HG03457 (cell line): ENCODE data around the gene MAP3K4.

Source experiments
- ATAC-seq: cut with Tn5 transposase; IDR thresholded peaks from one replicate; pipeline ENCODE4 v1.9.1; 2021; ENCODE audit warnings: moderate number of reproducible peaks; ENCODE audit not compliant: unreplicated experiment

The MAP3K4 gene, protein sequence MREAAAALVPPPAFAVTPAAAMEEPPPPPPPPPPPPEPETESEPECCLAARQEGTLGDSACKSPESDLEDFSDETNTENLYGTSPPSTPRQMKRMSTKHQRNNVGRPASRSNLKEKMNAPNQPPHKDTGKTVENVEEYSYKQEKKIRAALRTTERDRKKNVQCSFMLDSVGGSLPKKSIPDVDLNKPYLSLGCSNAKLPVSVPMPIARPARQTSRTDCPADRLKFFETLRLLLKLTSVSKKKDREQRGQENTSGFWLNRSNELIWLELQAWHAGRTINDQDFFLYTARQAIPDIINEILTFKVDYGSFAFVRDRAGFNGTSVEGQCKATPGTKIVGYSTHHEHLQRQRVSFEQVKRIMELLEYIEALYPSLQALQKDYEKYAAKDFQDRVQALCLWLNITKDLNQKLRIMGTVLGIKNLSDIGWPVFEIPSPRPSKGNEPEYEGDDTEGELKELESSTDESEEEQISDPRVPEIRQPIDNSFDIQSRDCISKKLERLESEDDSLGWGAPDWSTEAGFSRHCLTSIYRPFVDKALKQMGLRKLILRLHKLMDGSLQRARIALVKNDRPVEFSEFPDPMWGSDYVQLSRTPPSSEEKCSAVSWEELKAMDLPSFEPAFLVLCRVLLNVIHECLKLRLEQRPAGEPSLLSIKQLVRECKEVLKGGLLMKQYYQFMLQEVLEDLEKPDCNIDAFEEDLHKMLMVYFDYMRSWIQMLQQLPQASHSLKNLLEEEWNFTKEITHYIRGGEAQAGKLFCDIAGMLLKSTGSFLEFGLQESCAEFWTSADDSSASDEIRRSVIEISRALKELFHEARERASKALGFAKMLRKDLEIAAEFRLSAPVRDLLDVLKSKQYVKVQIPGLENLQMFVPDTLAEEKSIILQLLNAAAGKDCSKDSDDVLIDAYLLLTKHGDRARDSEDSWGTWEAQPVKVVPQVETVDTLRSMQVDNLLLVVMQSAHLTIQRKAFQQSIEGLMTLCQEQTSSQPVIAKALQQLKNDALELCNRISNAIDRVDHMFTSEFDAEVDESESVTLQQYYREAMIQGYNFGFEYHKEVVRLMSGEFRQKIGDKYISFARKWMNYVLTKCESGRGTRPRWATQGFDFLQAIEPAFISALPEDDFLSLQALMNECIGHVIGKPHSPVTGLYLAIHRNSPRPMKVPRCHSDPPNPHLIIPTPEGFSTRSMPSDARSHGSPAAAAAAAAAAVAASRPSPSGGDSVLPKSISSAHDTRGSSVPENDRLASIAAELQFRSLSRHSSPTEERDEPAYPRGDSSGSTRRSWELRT (N-terminal part only)

GRCh38 chr6:160991406-160992060 is at the start of gene MAP3K4:
TSS of gene MAP3K4 (plus strand) at chr6:160991769. CDS start at chr6:160991932, 163 bp downstream.
- peak; percentile 62 for ATAC-seq

DNA sequence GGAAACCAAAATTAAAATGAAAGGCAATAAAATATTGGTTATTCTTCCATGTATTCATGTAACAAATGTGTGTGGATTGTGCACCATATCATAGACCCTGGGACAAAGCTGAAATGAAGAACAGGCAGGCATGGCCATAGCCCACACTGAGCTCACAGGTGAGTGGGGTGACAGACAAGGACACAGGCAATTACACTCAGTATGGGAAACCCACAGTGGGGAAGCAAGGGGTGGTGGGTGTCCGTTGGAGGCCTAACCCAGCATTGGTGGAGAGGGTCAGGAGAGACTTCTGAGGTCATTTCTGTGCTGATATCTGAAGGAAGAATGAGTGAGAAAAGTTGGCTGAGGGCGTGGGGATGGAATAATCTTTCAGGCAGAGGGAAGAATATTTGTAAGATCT is 47.6 kb upstream of the MAP3K4 start:
- ATAC-seq = no peak

GRCh38 chr6:160945516-160946177 is 45.9 kb upstream of the MAP3K4 start:
- no peak for ATAC-seq

DNA sequence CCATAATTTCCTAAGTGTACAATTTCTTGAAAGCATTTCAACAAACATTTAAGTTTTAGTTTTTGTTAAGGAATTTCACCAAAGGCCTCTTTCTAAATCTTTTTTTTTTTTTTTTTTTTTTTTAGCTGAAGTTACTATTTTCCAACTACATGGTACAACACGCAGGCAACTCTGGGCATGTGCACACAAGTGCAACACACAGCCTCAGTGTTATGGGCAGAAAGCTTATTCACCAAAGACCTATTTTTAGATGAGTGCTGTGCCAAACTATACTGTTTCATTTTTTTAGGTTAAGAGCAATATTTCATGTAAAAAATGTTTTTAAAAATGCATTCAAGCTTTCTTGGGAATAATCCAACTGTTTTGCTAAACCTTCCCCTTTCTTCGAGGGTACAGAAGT is 42.0 kb upstream of the MAP3K4 start:
- ATAC-seq = no peak

DNA sequence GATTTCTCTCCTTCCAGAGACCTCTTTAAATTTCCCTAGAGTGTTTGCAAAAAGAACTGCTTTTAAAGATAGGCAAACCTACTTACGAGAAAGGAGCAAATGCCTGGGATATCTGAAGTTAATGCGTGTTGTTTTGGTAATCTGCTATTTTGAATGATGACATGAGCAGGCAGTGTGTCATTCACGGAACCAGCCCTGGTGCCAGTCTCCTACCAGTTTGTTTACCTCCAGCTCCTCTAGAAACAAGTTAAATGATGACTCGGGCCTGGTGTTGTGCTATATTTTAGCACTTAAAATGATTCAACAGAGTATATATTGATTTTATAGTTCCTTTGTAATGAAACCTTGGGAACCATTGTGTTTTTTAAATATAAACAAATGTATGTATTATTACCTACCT is 41.1 kb upstream of the MAP3K4 start:
- ATAC-seq = no peak

DNA sequence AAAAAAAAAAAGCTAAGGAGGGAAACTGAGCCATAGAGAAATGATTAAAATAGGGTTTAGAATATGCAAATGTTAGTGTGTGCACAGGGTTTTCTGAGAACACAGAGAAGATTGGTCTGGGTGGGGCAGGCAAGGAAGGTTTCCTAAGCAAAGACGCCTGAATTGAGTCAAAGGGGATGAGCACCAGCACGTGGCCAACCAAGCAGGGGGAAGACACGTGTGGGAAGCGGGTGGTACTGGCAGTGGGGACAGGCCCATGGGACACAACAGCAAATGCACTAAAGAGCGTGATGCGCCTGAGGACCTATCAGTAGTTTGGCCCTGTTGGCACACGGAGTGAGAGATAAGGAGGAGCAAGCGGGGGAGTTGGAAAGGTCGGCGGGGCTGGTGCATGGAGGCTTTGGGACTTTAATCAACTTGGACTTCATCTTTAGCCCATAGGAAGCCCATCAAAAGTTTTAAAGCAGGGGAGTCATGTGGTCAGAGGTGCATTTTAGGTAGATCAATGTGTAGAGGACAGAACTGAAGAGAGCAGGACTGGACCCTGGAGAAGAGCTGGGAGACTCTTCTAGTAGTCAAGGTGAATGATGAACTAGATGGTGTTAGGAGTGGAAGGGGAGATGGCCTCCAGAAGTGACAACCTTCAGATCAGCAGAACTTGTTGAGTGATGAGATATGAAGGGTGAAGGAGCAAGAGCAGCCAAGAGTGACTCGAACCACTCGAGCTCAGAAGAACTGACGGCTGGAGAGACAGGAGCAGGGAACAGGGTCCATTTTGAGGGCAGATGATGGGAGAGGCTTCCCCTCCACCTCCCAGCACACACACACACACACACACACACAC is 40.2 kb upstream of the MAP3K4 start:
- no peak for ATAC-seq

DNA sequence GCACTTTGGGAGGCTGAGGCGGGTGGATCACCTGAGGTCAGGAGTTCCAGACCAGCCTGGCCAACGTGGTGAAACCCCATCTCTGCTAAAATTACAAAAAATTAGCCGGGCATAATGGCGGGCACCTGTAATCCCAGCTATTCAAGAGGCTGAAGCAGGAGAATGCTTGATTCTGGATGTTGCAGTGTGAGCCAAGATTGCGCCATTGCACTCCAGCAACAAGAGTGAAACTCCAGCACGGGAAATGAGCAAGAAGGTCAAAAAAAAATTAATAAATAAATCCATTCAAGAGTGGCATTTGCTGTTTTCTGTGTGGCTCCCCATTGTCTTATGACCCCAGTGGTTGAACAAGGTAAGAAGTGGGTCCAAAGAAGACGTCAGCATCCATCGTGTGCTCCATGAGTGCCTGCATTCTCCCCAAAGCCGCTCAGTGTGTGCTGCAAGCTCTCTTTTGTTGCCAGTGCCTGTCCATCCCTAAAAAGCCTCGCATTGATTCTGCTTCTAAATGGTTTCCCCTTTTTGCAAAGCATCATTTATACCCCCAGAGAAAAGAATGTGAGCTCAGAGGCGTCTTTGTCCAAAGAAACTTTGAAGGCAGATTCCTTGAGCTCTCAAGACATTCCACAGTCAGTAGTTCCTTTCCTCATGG is 38.8 kb upstream of the MAP3K4 start:
- ATAC-seq = no peak

- ATAC-seq = no peak
Observed at GRCh38 chr6:160955508-160956295, 35.9 kb upstream of the MAP3K4 start.

DNA sequence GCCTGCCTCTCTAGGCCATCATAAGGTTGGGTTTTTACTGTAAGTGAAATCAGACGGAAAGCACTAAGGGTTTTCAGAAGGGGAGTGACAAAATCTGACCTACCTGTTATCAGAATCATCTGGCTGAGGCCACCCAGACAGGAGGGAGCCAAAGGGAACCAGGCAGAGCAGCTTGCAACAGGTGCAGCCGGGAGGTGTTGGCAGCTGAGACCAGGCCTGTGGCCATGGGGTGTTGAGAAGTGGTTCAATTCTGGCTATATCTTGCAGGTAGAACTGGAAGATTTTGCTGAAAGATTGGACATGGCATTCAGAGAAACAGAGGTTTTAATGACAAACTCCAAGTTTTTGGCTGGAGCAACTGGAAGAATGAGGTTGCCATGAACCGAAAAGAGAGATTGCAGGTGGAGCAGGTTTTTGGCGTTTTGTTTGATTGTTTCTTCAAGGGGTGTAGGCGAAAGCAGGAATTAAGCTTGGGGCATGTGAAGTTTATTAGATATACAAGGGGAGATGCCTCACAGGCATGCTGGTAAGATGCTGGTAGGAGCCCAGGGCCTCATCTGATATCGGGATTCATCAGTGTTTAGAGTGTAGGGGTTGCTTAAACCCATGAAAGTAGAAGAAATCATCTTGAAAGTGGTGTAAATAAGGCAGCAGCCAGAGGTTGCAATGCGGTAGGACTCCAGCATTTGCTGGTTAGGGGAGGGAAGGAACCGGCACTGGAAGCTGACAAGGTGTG is 35.1 kb upstream of the MAP3K4 start:
- no peak for ATAC-seq

GRCh38 chr6:160959726-160960435 is 31.7 kb upstream of the MAP3K4 start:
- no peak for ATAC-seq

DNA sequence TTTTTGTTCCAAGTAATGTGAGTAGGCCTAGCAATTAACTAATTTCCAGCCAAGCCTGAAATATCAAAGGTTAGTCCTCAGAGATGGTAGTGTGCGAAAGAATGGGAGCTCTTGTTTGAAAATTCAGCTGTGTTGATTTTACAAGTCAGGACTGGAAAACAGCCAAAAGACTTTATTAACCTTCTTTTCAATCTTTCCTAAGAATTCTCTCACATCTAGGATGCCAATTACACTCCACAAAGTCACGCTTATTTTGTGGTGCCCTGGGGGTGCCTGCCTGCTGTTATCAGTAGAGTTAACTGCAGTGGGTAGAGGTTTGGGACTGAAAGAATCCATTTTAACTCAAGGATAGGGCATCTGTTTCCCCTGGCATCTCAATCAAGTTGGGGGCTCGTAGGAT is 30.7 kb upstream of the MAP3K4 start:
- ATAC-seq = no peak

- no peak for ATAC-seq
Observed at GRCh38 chr6:160962835-160963623, 28.5 kb upstream of the MAP3K4 start.

- ATAC-seq = no peak
Observed at GRCh38 chr6:160963651-160964050, 27.9 kb upstream of the MAP3K4 start.

DNA sequence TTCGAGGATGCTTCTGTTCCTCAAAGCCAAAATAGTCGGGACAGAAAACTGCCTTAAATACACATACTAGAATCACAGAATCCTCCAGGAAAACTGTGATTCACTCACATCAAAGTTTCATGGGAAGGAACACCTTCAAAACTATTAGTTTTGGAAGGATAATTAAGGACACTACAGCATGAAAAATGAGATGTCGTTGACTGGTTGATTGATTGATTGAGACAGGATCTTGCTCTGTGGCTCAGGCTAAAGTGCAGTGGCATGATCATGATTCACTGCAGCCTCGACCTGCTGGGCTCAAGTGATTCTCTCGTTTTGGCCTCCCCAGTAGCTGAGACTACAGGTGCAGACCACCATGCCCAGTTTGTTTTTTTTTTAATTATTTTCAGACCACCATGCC is 25.7 kb upstream of the MAP3K4 start:
- ATAC-seq = no peak

DNA sequence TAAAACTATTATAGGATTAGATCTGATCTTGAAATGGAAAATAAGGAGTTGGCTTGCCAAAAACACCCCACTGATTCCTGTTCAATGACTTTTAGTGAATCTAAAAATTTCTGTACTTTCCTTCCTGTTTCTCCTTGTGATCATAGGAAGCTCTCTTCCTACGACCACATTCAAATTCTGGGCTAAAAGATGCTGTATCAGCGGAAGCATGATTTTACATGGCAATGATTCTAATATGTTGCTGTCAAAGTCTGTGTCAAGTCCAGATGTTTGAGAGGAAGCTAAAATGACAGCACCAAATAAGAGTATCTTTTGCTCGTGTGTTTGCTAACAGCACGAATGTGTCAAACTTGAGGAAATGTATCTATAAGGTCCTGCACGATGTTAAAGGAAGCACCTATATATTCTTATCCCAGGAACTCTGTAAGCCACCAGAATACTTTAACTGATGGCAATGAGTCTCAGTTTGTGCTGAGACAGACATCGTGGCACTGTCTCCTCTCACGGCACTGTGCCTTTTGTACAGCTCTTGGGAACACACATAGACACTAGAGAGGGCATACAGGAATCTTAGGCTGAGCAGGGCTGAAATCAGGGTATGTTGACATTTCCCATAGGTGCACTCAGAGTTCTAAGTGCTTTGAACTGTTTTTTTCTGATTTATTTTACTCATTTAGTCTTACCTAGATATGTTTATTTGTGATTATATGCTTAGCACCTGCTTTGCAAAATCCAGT is 24.9 kb upstream of the MAP3K4 start:
- ATAC-seq = no peak
